Mesendoderm (in vitro differentiated cells): ENCODE results near the gene MACF1.
"Not testable (repeated sequence)": the region's sequence is repeated elsewhere in the genome, so short reads cannot be mapped to it uniquely, and the experiment has no call there.

Experiments used
- DNase-seq: peaks from one replicate; pipeline ENCODE4 v3.0.0; 2013
- H2AK5ac ChIP-seq: 2 replicates; pipeline ENCODE4 v1.6.1; 2013; ENCODE audit warnings: low read length, inconsistent platforms
- H2BK120ac ChIP-seq: 2 replicates; pipeline ENCODE4 v1.6.1; 2013; ENCODE audit warnings: low read depth, mild to moderate bottlenecking, low read length, moderate library complexity, mixed read lengths
- H2BK15ac ChIP-seq: replicated peaks from 2 replicates; pipeline ENCODE4 v1.6.1; 2013; ENCODE audit warnings: low read depth, mild to moderate bottlenecking, moderate library complexity
- H2BK5ac ChIP-seq: 2 replicates; pipeline ENCODE4 v1.6.1; 2013; ENCODE audit warnings: low read length, inconsistent platforms
- H3K18ac ChIP-seq: 2 replicates; pipeline ENCODE4 v1.6.1; 2013; ENCODE audit warnings: mild to moderate bottlenecking, low read length, mixed read lengths
- H3K23ac ChIP-seq: one replicate; pipeline ENCODE4 v1.6.1; 2013; ENCODE audit warnings: low read length
- H3K27ac ChIP-seq: 2 replicates; pipeline ENCODE4 v1.5.1; 2013; ENCODE audit warnings: low read depth, mild to moderate bottlenecking, inconsistent platforms, low read length, moderate library complexity
- H3K27me3 ChIP-seq: 2 replicates; pipeline ENCODE4 v1.6.1; 2013; ENCODE audit warnings: low read length, control low read depth, mild to moderate bottlenecking, inconsistent platforms; ENCODE audit not compliant: insufficient read depth, poor library complexity
- H3K36me3 ChIP-seq: 2 replicates; pipeline ENCODE4 v1.6.1; 2013; ENCODE audit warnings: low read length, inconsistent platforms; ENCODE audit not compliant: control insufficient read depth, insufficient read depth
- H3K4ac ChIP-seq: one replicate; pipeline ENCODE4 v1.6.1; 2013; ENCODE audit warnings: low read depth, mild to moderate bottlenecking, low read length, moderate library complexity
- H3K4me1 ChIP-seq: 2 replicates; pipeline ENCODE4 v1.6.1; 2013; ENCODE audit warnings: low read depth, low read length, inconsistent platforms; ENCODE audit not compliant: control insufficient read depth
- H3K4me2 ChIP-seq: 2 replicates; pipeline ENCODE4 v1.6.1; 2013; ENCODE audit warnings: low read length
- H3K4me3 ChIP-seq: 2 replicates; pipeline ENCODE4 v1.5.1; 2013; ENCODE audit warnings: mild to moderate bottlenecking, low read length
- H3K56ac ChIP-seq: one replicate; pipeline ENCODE4 v1.6.1; 2013; ENCODE audit warnings: low read length
- H3K79me1 ChIP-seq: 2 replicates; pipeline ENCODE4 v1.6.1; 2013; ENCODE audit warnings: low read length, inconsistent platforms
- H3K79me2 ChIP-seq: 2 replicates; pipeline ENCODE4 v1.6.1; 2013; ENCODE audit warnings: mild to moderate bottlenecking, low read length; ENCODE audit not compliant: control insufficient read depth, insufficient read depth
- H3K9ac ChIP-seq: 2 replicates; pipeline ENCODE4 v1.6.1; 2013; ENCODE audit warnings: low read length, inconsistent platforms
- H4K5ac ChIP-seq: one replicate; pipeline ENCODE4 v1.6.1; 2013; ENCODE audit warnings: low read length
- H4K8ac ChIP-seq: one replicate; pipeline ENCODE4 v1.6.1; 2013; ENCODE audit warnings: low read depth, mild to moderate bottlenecking, control low read depth, low read length, moderate library complexity
- WGBS: extraction: QIAGEN DNeasy Blood & Tissue Kit; methylation state at CpG from one replicate; pipeline ENCODE4 v1.1.7; 2013; ENCODE audit warnings: low lambda C conversion rate, missing lambda C conversion rate; ENCODE audit not compliant: insufficient coverage; ENCODE audit errors: extremely low coverage; 5-methylcytosine and 5-hydroxymethylcytosine counted together

The MACF1 gene

GRCh38 chr1:39466413-39467107, 262.1 kb downstream of the MACF1 start:
- H3K4me3 ChIP-seq, result no peak overlapping the region
- no peak overlapping the region for H3K4me2 ChIP-seq
- no peaks in the 10 kb centered on the region for H3K27me3 ChIP-seq
- no CpG with 5 or more reads among the region's 3 CpGs for WGBS
- H3K18ac ChIP-seq, result no peak overlapping the region
- no peak overlapping the region for H4K5ac ChIP-seq
- H4K8ac ChIP-seq, result no peak overlapping the region
- no peak overlapping the region for H3K4ac ChIP-seq
- no peak overlapping the region for H3K9ac ChIP-seq
- H3K79me1 ChIP-seq, result no peaks in the 10 kb centered on the region
- no peaks in the 10 kb centered on the region for H3K79me2 ChIP-seq
- no peak overlapping the region for H2BK15ac ChIP-seq
- H3K56ac ChIP-seq, result no peak overlapping the region
- H3K36me3 ChIP-seq, result peaks cover 17% of the 10 kb centered on the region
- H3K23ac ChIP-seq, result no peak overlapping the region
- no peak overlapping the region for H2BK5ac ChIP-seq
- H2AK5ac ChIP-seq, result no peak overlapping the region
- DNase-seq, result no peak
- no peak overlapping the region for H3K27ac ChIP-seq
- no peaks in the 10 kb centered on the region for H3K4me1 ChIP-seq
- H2BK120ac ChIP-seq, result no peak overlapping the region

DNA sequence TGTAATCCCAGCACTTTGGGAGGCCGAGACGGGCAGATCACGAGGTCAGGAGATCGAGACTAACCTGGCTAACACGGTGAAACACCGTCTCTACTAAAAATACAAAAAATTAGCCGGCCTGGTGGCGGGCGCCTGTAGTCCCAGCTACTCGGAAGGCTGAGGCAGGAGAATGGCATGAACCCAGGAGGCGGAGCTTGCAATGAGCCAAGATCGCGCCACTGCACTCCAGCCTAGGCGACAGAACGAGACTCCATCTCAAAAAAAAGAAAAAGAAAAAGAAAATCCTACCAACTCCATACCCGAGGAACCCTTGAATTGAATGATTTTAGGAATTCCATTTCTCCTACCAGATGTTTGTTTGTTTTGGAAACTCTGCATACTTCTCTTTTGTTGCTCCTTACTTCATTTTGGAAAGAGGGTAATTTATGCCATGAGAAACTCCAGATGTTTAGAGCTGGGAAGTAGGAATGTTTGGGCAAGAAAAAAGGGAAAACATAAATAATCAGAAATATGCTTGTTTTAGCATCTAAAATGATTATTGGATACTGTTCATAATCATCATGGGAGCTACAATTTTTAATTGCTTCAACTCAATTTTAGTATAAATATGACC, 262.7 kb downstream of the MACF1 start:
- not testable (repeated sequence) for H3K4me1 ChIP-seq

GRCh38 chr1:39469150-39469549, 264.7 kb downstream of the MACF1 start:
- Histone ChIP-seq H4K5ac (no peak overlapping the region), H3K4me3 (no peak overlapping the region), H3K9ac (no peak overlapping the region), H3K4me1 (no peaks in the 10 kb centered on the region), H3K27me3 (no peaks in the 10 kb centered on the region), H3K79me2 (no peaks in the 10 kb centered on the region), H2AK5ac (no peak overlapping the region), H3K4me2 (no peak overlapping the region), H3K36me3 (peaks cover 12% of the 10 kb centered on the region), H2BK15ac (no peak overlapping the region), H3K4ac (no peak overlapping the region), H3K23ac (no peak overlapping the region), H4K8ac (no peak overlapping the region), H3K18ac (no peak overlapping the region), H3K79me1 (no peaks in the 10 kb centered on the region), H3K56ac (no peak overlapping the region), H2BK5ac (no peak overlapping the region), H3K27ac (no peak overlapping the region), H2BK120ac (no peak overlapping the region)
- no CpG with 5 or more reads among the region's 3 CpGs for WGBS
- DNase-seq, result no peak

More for the DNA sequence above, 262.7 kb downstream of the MACF1 start:
- not testable (repeated sequence) for H3K4ac ChIP-seq, H2BK5ac ChIP-seq, H3K56ac ChIP-seq, H2BK15ac ChIP-seq, DNase-seq, H3K4me2 ChIP-seq, H2AK5ac ChIP-seq, H3K4me3 ChIP-seq, H3K27me3 ChIP-seq, H3K18ac ChIP-seq, H3K79me1 ChIP-seq, H4K5ac ChIP-seq, H3K27ac ChIP-seq, H3K23ac ChIP-seq, H2BK120ac ChIP-seq, H3K9ac ChIP-seq, H4K8ac ChIP-seq, H3K79me2 ChIP-seq
- peaks cover 15% of the 10 kb centered on the region for H3K36me3 ChIP-seq
- WGBS, result no CpG with 5 or more reads among the region's 16 CpGs

- no peak for DNase-seq
- Histone ChIP-seq H2BK120ac (no peak overlapping the region), H3K56ac (no peak overlapping the region), H3K79me1 (no peaks in the 10 kb centered on the region), H4K8ac (no peak overlapping the region), H4K5ac (no peak overlapping the region), H3K4me1 (no peaks in the 10 kb centered on the region), H3K27me3 (no peaks in the 10 kb centered on the region), H3K79me2 (no peaks in the 10 kb centered on the region), H3K4ac (no peak overlapping the region), H3K4me3 (no peak overlapping the region), H3K4me2 (no peak overlapping the region), H3K36me3 (peaks cover 16% of the 10 kb centered on the region), H3K9ac (no peak overlapping the region), H3K18ac (no peak overlapping the region), H2BK5ac (no peak overlapping the region), H3K27ac (no peak overlapping the region), H3K23ac (no peak overlapping the region), H2BK15ac (no peak overlapping the region), H2AK5ac (no peak overlapping the region)
Observed at GRCh38 chr1:39470040-39470439, 265.5 kb downstream of the MACF1 start.

GRCh38 chr1:39472826-39473225, 268.3 kb downstream of the MACF1 start:
- no peaks in the 10 kb centered on the region for H3K79me1 ChIP-seq
- no peak overlapping the region for H3K4me2 ChIP-seq
- no peak overlapping the region for H2AK5ac ChIP-seq
- no peak overlapping the region for H4K5ac ChIP-seq
- H2BK5ac ChIP-seq, result no peak overlapping the region
- WGBS, result no CpG with 5 or more reads among the region's 7 CpGs
- H3K79me2 ChIP-seq, result no peaks in the 10 kb centered on the region
- no peaks in the 10 kb centered on the region for H3K27me3 ChIP-seq
- peaks cover 16% of the 10 kb centered on the region for H3K36me3 ChIP-seq
- H3K56ac ChIP-seq, result no peak overlapping the region
- no peaks in the 10 kb centered on the region for H3K4me1 ChIP-seq
- no peak overlapping the region for H4K8ac ChIP-seq
- no peak overlapping the region for H2BK15ac ChIP-seq
- no peak overlapping the region for H3K4ac ChIP-seq
- no peak overlapping the region for H2BK120ac ChIP-seq
- no peak overlapping the region for H3K18ac ChIP-seq
- H3K23ac ChIP-seq, result no peak overlapping the region
- no peak overlapping the region for H3K4me3 ChIP-seq
- H3K9ac ChIP-seq, result no peak overlapping the region
- DNase-seq, result no peak
- no peak overlapping the region for H3K27ac ChIP-seq

DNA sequence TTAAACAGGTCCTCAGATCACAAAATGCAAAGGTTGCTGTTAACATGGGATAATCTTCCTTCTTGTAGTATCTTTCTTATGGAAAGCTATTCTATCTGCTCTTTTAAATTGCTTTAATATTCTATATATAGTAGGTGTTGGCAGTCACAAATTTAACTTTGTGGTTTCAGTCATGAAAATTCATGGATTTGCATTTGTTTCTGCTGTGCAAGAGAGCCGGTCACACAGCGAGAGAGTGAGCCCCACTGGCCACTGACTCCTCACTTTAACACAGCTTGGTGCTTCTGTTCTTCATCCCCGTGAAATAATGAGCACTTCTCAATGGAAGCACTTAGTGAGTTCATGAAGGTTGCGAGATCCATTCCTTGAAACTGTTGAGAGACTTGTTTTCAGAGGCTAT, 268.8 kb downstream of the MACF1 start:
- Histone ChIP-seq H2BK120ac (no peak overlapping the region), H3K4me2 (no peak overlapping the region), H4K5ac (no peak overlapping the region), H2BK5ac (no peak overlapping the region), H2AK5ac (no peak overlapping the region), H3K4me1 (no peaks in the 10 kb centered on the region), H2BK15ac (no peak overlapping the region), H4K8ac (no peak overlapping the region), H3K56ac (no peak overlapping the region), H3K79me1 (no peaks in the 10 kb centered on the region), H3K18ac (no peak overlapping the region), H3K4me3 (no peak overlapping the region), H3K23ac (no peak overlapping the region), H3K36me3 (peaks cover 16% of the 10 kb centered on the region), H3K27me3 (no peaks in the 10 kb centered on the region), H3K79me2 (no peaks in the 10 kb centered on the region), H3K4ac (no peak overlapping the region), H3K9ac (no peak overlapping the region), H3K27ac (no peak overlapping the region)
- DNase-seq, result no peak
- no CpG with 5 or more reads among the region's 4 CpGs for whole genome bisulfite sequencing
